Smooth muscle cell (in vitro differentiated cells): ENCODE measurements around the gene CNTNAP4. TPM values are rescaled to one million over a fixed set of nuclear protein-coding genes. Genes with fewer than 3 reads are reported as not detected.

Source experiments
- DNase-seq: peaks from one replicate; lab custom pipeline; 2025; ENCODE audit not compliant: unreplicated experiment; lab: John Stamatoyannopoulos, UW
- H2AFZ ChIP-seq: fragments of 200-600 bp; sonication (generic); 2 replicates; pipeline ENCODE4 v1.6.0; 2016; ENCODE audit warnings: antibody characterized with exemption, low read depth, mild to moderate bottlenecking
- H3F3A ChIP-seq: fragments of 200-600 bp; sonication (generic); 2 replicates; pipeline ENCODE4 v1.6.0; 2017; ENCODE audit warnings: antibody characterized with exemption, low read depth
- H3K27ac ChIP-seq: fragments of 200-600 bp; sonication (generic); 2 replicates; pipeline ENCODE4 v1.5.1; 2016; ENCODE audit warnings: low read depth, mild to moderate bottlenecking
- H3K27me3 ChIP-seq: fragments of 200-600 bp; sonication (generic); 2 replicates; pipeline ENCODE4 v1.6.1; 2016; ENCODE audit warnings: low read depth, mild to moderate bottlenecking
- H3K36me3 ChIP-seq: fragments of 200-600 bp; sonication (generic); 2 replicates; pipeline ENCODE4 v1.5.1; 2016; ENCODE audit warnings: low read depth
- H3K4me1 ChIP-seq: fragments of 200-600 bp; sonication (generic); 2 replicates; pipeline ENCODE4 v1.5.1; 2016; ENCODE audit warnings: low read depth
- H3K4me2 ChIP-seq: fragments of 200-600 bp; sonication (generic); 2 replicates; pipeline ENCODE4 v1.6.0; 2016; ENCODE audit warnings: mild to moderate bottlenecking
- H3K4me3 ChIP-seq: fragments of 200-600 bp; sonication (generic); 2 replicates; pipeline ENCODE4 v1.5.1; 2016; ENCODE audit warnings: mild to moderate bottlenecking
- H3K79me2 ChIP-seq: fragments of 200-600 bp; sonication (generic); 2 replicates; pipeline ENCODE4 v1.6.0; 2016; ENCODE audit warnings: low read depth, mild to moderate bottlenecking
- H3K9ac ChIP-seq: fragments of 200-600 bp; sonication (generic); 2 replicates; pipeline ENCODE4 v1.6.0; 2016; ENCODE audit warnings: low read depth
- H3K9me3 ChIP-seq: fragments of 200-600 bp; sonication (generic); replicated peaks from 2 replicates; pipeline ENCODE4 v1.5.1; 2016; ENCODE audit warnings: low read depth
- H4K20me1 ChIP-seq: fragments of 200-600 bp; sonication (generic); 2 replicates; pipeline ENCODE4 v1.6.0; 2016; ENCODE audit warnings: low read depth
- WGBS: methylation state at CpG from one replicate; pipeline ENCODE4 v1.1.7; 2016; ENCODE audit warnings: low lambda C conversion rate; 5-methylcytosine and 5-hydroxymethylcytosine counted together
- polyA plus RNA-seq: library from polyadenylated mRNA; unstranded; fragments of >200 nt; fragmentation: Nextera tagmentation; extraction: Ambion mirVana; gene quantifications from 2 replicates; pipeline ENCODE4 v1.2.1, GENCODE V29; 2016
- total RNA-seq: library from RNA; depleted of rRNA; stranded (reverse); fragments of >200 nt; gene quantifications from 2 replicates; pipeline ENCODE4 v1.2.3, GENCODE V29; 2014
- TF ChIP-seq, protein P1 (sequence below): fragments of 200-600 bp; sonication (generic); IDR thresholded peaks from 2 replicates; pipeline ENCODE4 v1.5.1; 2017; ENCODE audit warnings: borderline replicate concordance, mild to moderate bottlenecking, antibody characterized with exemption; ENCODE audit not compliant: insufficient read depth, poor library complexity, severe bottlenecking

CNTNAP4 gene
- total and polyA plus RNA-seq, 2 experiments from 2014 or later = 0.13 to 0.25 TPM

DNA sequence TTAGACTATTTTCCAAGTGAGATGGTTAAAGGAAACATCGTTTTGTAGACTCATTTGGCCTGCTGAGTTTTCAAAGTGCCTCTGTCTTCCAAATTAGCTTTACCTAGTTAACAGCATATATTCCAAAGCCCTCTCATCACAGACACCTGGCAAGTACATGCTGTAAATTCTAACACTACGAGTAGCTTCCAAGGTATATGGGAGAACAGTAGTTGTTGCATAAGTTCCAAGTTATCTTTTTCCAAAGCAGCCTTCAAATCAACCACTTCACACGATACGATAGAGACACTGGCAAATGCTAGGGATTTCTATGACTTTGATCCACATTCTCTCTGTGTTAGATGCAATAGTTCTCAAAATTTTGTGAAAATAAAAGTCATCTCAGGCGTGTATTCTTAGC, 299.3 kb downstream of the CNTNAP4 start:
- Histone ChIP-seq H2AFZ (no peak overlapping the region), H3K27ac (no peak overlapping the region), H3K36me3 (no peaks in the 10 kb centered on the region), H3K4me1 (no peaks in the 10 kb centered on the region), H3K4me2 (no peak overlapping the region), H3K4me3 (no peak overlapping the region), H3K27me3 (peaks cover 11% of the 10 kb centered on the region), H3K9me3 (no peaks in the 10 kb centered on the region), H3K9ac (no peak overlapping the region), H3F3A (no peaks in the 10 kb centered on the region), H4K20me1 (no peaks in the 10 kb centered on the region), H3K79me2 (no peaks in the 10 kb centered on the region)
- no peak for DNase-seq
- TF ChIP-seq, protein P1, sequence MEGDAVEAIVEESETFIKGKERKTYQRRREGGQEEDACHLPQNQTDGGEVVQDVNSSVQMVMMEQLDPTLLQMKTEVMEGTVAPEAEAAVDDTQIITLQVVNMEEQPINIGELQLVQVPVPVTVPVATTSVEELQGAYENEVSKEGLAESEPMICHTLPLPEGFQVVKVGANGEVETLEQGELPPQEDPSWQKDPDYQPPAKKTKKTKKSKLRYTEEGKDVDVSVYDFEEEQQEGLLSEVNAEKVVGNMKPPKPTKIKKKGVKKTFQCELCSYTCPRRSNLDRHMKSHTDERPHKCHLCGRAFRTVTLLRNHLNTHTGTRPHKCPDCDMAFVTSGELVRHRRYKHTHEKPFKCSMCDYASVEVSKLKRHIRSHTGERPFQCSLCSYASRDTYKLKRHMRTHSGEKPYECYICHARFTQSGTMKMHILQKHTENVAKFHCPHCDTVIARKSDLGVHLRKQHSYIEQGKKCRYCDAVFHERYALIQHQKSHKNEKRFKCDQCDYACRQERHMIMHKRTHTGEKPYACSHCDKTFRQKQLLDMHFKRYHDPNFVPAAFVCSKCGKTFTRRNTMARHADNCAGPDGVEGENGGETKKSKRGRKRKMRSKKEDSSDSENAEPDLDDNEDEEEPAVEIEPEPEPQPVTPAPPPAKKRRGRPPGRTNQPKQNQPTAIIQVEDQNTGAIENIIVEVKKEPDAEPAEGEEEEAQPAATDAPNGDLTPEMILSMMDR = no peak
- 63% methylated on average over 5 of the region's 5 CpGs for WGBS

DNA sequence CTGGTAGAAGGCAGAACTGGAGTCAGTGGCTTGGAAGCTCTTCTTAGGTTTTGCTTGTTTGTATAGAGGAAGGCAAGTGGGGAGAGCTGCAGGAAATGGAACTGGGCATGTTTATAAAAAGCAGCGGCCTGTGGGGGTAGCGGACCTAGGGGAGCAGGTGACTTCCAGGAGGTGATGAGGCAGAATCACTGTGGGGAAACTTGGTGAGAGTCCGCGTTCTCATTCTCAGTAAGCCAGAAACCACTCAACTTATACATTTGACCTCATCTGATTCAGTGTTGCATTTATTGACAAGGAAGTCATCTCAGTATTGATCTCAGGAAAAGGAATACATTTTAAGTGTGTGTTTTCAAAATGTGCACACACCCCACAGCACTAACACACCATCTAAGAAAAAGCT, 299.8 kb downstream of the CNTNAP4 start:
- 97% methylated on average over 4 of the region's 4 CpGs for WGBS
- Histone ChIP-seq H3K9ac (no peak overlapping the region), H4K20me1 (no peaks in the 10 kb centered on the region), H3K79me2 (no peaks in the 10 kb centered on the region), H3K27me3 (peaks cover 11% of the 10 kb centered on the region), H3K9me3 (no peaks in the 10 kb centered on the region), H3K4me3 (no peak overlapping the region), H3K4me1 (no peaks in the 10 kb centered on the region), H3K36me3 (no peaks in the 10 kb centered on the region), H2AFZ (no peak overlapping the region), H3F3A (no peaks in the 10 kb centered on the region), H3K27ac (no peak overlapping the region), H3K4me2 (no peak overlapping the region)
- no peak for DNase-seq
- TF ChIP-seq, protein P1 = no peak

DNA sequence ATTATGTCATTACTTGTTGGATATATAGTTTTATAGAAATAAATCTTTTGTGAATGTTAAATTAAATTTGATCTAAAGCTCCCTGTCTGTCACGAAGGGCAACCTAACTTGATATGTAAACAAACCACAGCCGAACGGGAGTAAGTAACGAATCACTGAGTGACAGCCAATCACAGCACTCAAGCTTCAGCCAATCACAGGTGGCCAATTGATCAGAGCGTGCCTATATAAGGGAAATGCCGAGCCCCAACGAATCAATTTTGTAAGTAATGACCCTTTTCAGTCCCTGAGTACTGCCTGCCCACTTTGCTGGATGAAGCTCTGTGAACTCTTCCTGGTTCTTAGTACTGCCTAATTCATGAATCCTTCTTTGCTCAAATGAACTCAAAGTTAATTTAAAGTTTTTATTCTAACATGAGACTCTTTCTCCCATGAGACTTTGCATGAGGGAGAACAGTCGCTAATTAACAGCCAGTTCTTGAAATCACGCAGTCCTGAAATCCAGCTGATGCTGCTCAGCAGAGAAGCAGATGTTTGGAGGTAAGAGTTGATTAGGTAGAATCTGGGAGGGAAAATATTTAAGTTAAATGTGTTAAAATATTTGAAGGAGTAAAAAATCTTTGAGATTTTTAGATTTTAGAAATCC, 302.2 kb downstream of the CNTNAP4 start:
- Histone ChIP-seq H3K79me2 (no peaks in the 10 kb centered on the region), H3K9me3 (no peaks in the 10 kb centered on the region), H3K4me3 (no peak overlapping the region), H3K27ac (no peak overlapping the region), H3F3A (no peaks in the 10 kb centered on the region), H3K4me1 (no peaks in the 10 kb centered on the region), H2AFZ (no peak overlapping the region), H4K20me1 (no peaks in the 10 kb centered on the region), H3K36me3 (no peaks in the 10 kb centered on the region), H3K9ac (no peak overlapping the region), H3K4me2 (no peak overlapping the region), H3K27me3 (peaks cover 10% of the 10 kb centered on the region)
- no peak for DNase-seq
- TF ChIP-seq, protein P1 = no peak
- 93% methylated on average over 9 of the region's 9 CpGs for WGBS

DNA sequence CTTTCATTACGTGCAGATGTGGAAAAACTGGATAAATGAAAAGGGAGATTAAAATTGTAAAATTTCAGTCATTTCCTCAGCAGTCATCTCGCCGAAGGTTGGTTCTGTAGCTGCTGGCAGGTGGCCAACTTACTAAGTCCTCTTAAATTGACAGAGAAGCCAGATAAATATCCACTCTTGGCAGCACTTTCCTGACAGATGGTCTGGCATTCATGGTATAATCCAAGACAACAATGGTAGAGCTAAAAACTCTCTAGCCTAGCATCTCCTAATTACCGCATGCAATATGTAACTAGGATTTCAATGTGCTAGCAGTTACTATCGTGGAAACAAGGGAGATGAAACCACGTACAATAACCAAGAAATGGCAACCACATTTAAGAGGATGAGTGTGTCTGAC, 306.3 kb downstream of the CNTNAP4 start:
- Histone ChIP-seq H3K79me2 (no peaks in the 10 kb centered on the region), H3K36me3 (no peaks in the 10 kb centered on the region), H3K4me2 (no peak overlapping the region), H3K9me3 (no peaks in the 10 kb centered on the region), H3K4me1 (no peaks in the 10 kb centered on the region), H3K27ac (no peak overlapping the region), H3F3A (no peaks in the 10 kb centered on the region), H3K9ac (no peak overlapping the region), H3K4me3 (no peak overlapping the region), H3K27me3 (no peaks in the 10 kb centered on the region), H4K20me1 (no peaks in the 10 kb centered on the region), H2AFZ (no peak overlapping the region)
- TF ChIP-seq, protein P1 = no peak
- no peak for DNase-seq
- WGBS = 75% methylated on average over 6 of the region's 6 CpGs
